CD4-positive, alpha-beta memory T cell (primary cell): ENCODE data around the gene ZNF653. TPM values are rescaled to one million over a fixed set of nuclear protein-coding genes. Genes with fewer than 3 reads are reported as not detected.

Experiments used
- CTCF ChIA-PET: fragments of 350-600 bp; sonication (Branson Sonifier 250); formaldehyde crosslinking; loops from one replicate; lab custom pipeline; 2021; ENCODE audit warnings: inconsistent platforms; ENCODE audit not compliant: partially characterized antibody; lab: Charles Lee
- POLR2A ChIA-PET: fragments of 350-600 bp; sonication (Branson Sonifier 250); formaldehyde crosslinking; loops from one replicate; lab custom pipeline; 2021; ENCODE audit not compliant: partially characterized antibody; lab: Charles Lee
- DNase-seq, 5 donors: peaks; one replicate each; pipeline versions ENCODE4 v3.0.0 to v3.0.0-alpha.2; 2020 to 2022; ENCODE audit warnings: mixed read lengths in 1 of 5
- H3K27ac ChIP-seq: one replicate; pipeline ENCODE4 v1.7.0; 2013; ENCODE audit warnings: low read depth, low read length
- H3K27me3 ChIP-seq: 2 replicates; pipeline ENCODE4 v1.7.0; 2013; ENCODE audit warnings: mild to moderate bottlenecking, low read length, moderate library complexity; ENCODE audit not compliant: insufficient read depth
- H3K36me3 ChIP-seq: 2 replicates; pipeline ENCODE4 v1.7.0; 2013; ENCODE audit warnings: mild to moderate bottlenecking, low read length, moderate library complexity; ENCODE audit not compliant: insufficient read depth
- H3K4me1 ChIP-seq: 2 replicates; pipeline ENCODE4 v1.7.0; 2013; ENCODE audit warnings: mild to moderate bottlenecking, low read length, moderate library complexity; ENCODE audit not compliant: insufficient read depth
- H3K4me3 ChIP-seq, 2 donors: one replicate each; pipeline ENCODE4 v1.7.0; 2013; ENCODE audit warnings: low read length in 2 of 2, mild to moderate bottlenecking in 1 of 2
- H3K9me3 ChIP-seq, 2 donors: one replicate each; pipeline ENCODE4 v1.7.0; 2013; ENCODE audit warnings: low read length in 2 of 2, control low read depth in 1 of 2; ENCODE audit not compliant: control insufficient read depth in 1 of 2
- H3K27ac Mint-ChIP-seq, 7 donors: one replicate each; pipeline ENCODE4 v1.8.0; 2020 to 2021; ENCODE audit warnings: mixed read lengths in 7 of 7, mild to moderate bottlenecking in 6 of 7, inconsistent platforms in 3 of 7, moderate library complexity in 3 of 7
- H3K27me3 Mint-ChIP-seq, 2 donors: one replicate each; pipeline ENCODE4 v1.8.0; 2020 to 2021; ENCODE audit warnings: mixed read lengths in 2 of 2
- H3K36me3 Mint-ChIP-seq, 2 donors: one replicate each; pipeline ENCODE4 v1.8.0; 2020 to 2021; ENCODE audit warnings: mixed read lengths in 2 of 2, inconsistent platforms in 1 of 2, mild to moderate bottlenecking in 1 of 2
- H3K4me1 Mint-ChIP-seq, 4 donors: one replicate each; pipeline ENCODE4 v1.8.0; 2020 to 2021; ENCODE audit warnings: mixed read lengths in 4 of 4, mild to moderate bottlenecking in 1 of 4
- H3K4me3 Mint-ChIP-seq, 8 donors: one replicate each; pipeline ENCODE4 v1.8.0; 2020 to 2021; ENCODE audit warnings: mixed read lengths in 8 of 8, mild to moderate bottlenecking in 7 of 8, moderate library complexity in 6 of 8, inconsistent platforms in 3 of 8
- H3K9me3 Mint-ChIP-seq, 8 donors: one replicate each; pipeline ENCODE4 v1.8.0; 2020 to 2021; ENCODE audit warnings: mixed read lengths in 8 of 8, mild to moderate bottlenecking in 5 of 8, inconsistent platforms in 3 of 8, moderate library complexity in 1 of 8
- intact Hi-C: fragments of 100-400 bp; cut with micrococcal nuclease; formaldehyde crosslinking; loops from one replicate; pipeline ENCODE4 v1.15.1; 2023
- polyA plus RNA-seq, 2 donors: library from polyadenylated mRNA; unstranded; fragments of 300-500 nt; fragmentation: Illumina TruSeq; gene quantifications; one replicate each; pipeline ENCODE4 v1.2.3, GENCODE V29; 2021
- total RNA-seq, 2 experiments: library from RNA; stranded (reverse); gene quantifications; one replicate each; pipeline ENCODE4 v1.2.3, GENCODE V29; 2021

Gene ZNF653, protein sequence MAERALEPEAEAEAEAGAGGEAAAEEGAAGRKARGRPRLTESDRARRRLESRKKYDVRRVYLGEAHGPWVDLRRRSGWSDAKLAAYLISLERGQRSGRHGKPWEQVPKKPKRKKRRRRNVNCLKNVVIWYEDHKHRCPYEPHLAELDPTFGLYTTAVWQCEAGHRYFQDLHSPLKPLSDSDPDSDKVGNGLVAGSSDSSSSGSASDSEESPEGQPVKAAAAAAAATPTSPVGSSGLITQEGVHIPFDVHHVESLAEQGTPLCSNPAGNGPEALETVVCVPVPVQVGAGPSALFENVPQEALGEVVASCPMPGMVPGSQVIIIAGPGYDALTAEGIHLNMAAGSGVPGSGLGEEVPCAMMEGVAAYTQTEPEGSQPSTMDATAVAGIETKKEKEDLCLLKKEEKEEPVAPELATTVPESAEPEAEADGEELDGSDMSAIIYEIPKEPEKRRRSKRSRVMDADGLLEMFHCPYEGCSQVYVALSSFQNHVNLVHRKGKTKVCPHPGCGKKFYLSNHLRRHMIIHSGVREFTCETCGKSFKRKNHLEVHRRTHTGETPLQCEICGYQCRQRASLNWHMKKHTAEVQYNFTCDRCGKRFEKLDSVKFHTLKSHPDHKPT
- total RNA-seq (10 to 100 TPM; 24.1 to 24.7 TPM), polyA plus RNA-seq (1 to 10 TPM; 2.0 to 2.9 TPM)

DNA sequence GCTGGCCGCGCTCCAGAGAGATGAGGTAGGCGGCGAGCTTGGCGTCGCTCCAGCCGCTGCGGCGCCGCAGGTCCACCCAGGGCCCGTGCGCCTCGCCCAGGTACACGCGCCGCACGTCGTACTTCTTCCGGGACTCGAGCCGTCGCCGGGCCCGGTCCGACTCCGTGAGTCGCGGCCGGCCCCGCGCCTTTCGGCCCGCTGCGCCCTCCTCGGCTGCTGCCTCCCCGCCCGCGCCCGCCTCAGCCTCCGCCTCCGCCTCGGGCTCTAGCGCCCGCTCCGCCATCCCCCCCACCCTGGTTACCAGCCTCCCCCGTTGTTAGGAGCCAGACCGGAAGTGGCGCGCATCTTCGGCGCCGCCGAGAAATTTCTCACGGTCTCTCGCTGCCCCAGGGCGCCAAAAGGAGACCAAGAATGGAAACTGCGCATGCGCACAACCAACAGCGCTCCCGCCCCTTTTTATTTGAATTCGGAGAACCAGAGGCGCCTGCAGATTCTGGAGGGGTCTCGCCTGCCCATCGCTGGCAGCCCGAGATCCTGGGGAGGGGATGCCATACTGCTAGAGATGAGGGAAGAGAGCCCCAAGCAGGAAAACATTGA is at the start of gene ZNF653:
ZNF653 (minus strand) TSS at position 336 of the 597 bp plus-strand sequence; CDS start at position 283, 53 bp downstream.
- Histone ChIP-seq H3K27me3 (no peaks in the 10 kb centered on the region), H3K36me3 (no peaks in the 10 kb centered on the region), H3K9me3 (no peaks in the 10 kb centered on the region), H3K27ac (peak within 1 kb of the TSS; percentile 95), H3K4me1 (peaks cover 14% of the 10 kb centered on the region), H3K4me3 (peak within 1 kb of the TSS; percentile 59 to 71)
- ChIA-PET CTCF (interaction anchor here (1.2 to 1.4 kb wide), 2 partner anchors 23 to 24 kb away, joined by 3 to 7 read pairs; partner anchors contain the start of gene ECSIT), POLR2A (interaction anchor here (0.6 to 2.5 kb wide), 6 partner anchors 10 to 1671 kb away, joined by 3 to 11 read pairs (median 4); partner anchors contain the start of genes ECSIT, ELOF1 and SWSAP1)
- H3K27ac Mint-ChIP-seq, result peak within 1 kb of the TSS; percentile 88 to 98 (median 97)
- H3K36me3 Mint-ChIP-seq, result peaks cover 0 to 12% of the 10 kb centered on the region in 2 donors
- peak; percentile 94 to 96 (median 95) for DNase-seq
- peaks cover 13 to 28% (median 17%) of the 10 kb centered on the region in 4 donors for H3K4me1 Mint-ChIP-seq
- intact Hi-C loops, result loop anchor here (1.0 kb wide), 5 partner anchors 23 to 131 kb away; partner anchors contain the start of genes ECSIT, ELOF1, ODAD3 and PRKCSH
- H3K4me3 Mint-ChIP-seq, result peak within 1 kb of the TSS; percentile 86 to 94 (median 91)
- H3K9me3 Mint-ChIP-seq, result no peaks in the 10 kb centered on the region
- no peaks in the 10 kb centered on the region for H3K27me3 Mint-ChIP-seq

DNA sequence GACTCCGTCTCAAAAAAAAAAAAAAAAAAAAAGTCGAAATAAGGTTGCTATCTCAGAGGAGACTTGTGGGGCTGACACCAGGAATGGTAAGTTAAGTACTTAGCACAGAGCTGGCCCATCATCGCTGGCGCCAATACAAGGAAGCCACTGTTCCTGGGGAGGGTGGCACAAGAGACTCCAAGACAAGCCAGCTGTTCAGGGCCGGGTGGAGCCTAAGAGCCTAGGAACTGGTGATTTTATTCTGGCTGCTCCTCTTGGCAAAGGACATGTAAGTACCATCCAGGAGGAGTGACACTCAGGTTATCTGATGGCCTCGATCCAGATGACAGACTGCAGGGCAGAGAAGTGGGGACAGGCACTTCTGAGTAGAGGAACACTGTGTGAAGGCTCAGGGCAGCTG is 49.6 kb upstream of the ZNF653 start:
- Histone ChIP-seq H3K4me1 (peaks cover 25% of the 10 kb centered on the region), H3K4me3 (no peak overlapping the region), H3K27ac (no peak overlapping the region), H3K36me3 (peaks cover 11% of the 10 kb centered on the region), H3K9me3 (no peaks in the 10 kb centered on the region), H3K27me3 (no peaks in the 10 kb centered on the region)
- no peak for DNase-seq
- peaks cover 23 to 53% (median 36%) of the 10 kb centered on the region in 4 donors for H3K4me1 Mint-ChIP-seq
- peak overlapping the region in 4 of 8 donors; percentile 13 to 55 (median 44) for H3K4me3 Mint-ChIP-seq
- H3K27ac Mint-ChIP-seq, result peak overlapping the region in 4 of 7 donors; percentile 57 to 87 (median 69)
- ChIA-PET CTCF (no interaction called here), POLR2A (interaction anchor here (0.6 kb wide), 1 partner anchor 1058 kb away, joined by 4 read pairs; no protein-coding TSS in a partner anchor)
- H3K36me3 Mint-ChIP-seq, result peaks cover 16 to 36% of the 10 kb centered on the region in 2 donors
- intact Hi-C loops, result no loop called here
- H3K9me3 Mint-ChIP-seq, result no peaks in the 10 kb centered on the region
- no peaks in the 10 kb centered on the region for H3K27me3 Mint-ChIP-seq

DNA sequence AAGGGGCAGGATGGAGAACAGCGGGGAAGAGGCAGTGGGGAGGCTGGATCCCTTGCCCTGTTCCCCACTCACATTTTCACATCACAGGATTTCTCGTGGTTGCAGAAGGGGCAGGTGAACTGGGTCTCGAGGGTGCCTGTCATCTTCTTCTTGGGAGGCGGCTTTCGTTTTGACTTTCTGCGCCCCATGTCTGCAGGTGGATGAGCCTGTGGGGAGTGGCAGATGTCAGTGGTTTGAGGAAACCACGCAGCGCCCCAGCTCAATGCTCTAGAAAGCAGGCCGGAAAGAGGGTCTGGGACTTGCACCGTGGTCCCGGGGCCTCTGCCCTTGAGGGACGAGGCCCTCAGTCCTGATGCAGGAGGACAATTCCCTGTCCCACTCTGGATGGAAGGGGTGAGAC is 48.5 kb upstream of the ZNF653 start:
- Histone ChIP-seq H3K9me3 (no peaks in the 10 kb centered on the region), H3K36me3 (peaks cover 11% of the 10 kb centered on the region), H3K4me3 (no peak overlapping the region), H3K27me3 (no peaks in the 10 kb centered on the region), H3K4me1 (peaks cover 20% of the 10 kb centered on the region), H3K27ac (no peak overlapping the region)
- ChIA-PET POLR2A (no interaction called here), CTCF (no interaction called here)
- Mint-ChIP-seq H3K4me3 (peak overlapping the region in 1 of 8 donors; percentile 31), H3K27me3 (no peaks in the 10 kb centered on the region), H3K36me3 (peaks cover 16 to 35% of the 10 kb centered on the region in 2 donors), H3K4me1 (peaks cover 19 to 46% (median 31%) of the 10 kb centered on the region in 4 donors), H3K27ac (peak overlapping the region in 5 of 7 donors; percentile 19 to 87 (median 78)), H3K9me3 (no peaks in the 10 kb centered on the region)
- intact Hi-C loops, result no loop called here
- DNase-seq, result no peak

DNA sequence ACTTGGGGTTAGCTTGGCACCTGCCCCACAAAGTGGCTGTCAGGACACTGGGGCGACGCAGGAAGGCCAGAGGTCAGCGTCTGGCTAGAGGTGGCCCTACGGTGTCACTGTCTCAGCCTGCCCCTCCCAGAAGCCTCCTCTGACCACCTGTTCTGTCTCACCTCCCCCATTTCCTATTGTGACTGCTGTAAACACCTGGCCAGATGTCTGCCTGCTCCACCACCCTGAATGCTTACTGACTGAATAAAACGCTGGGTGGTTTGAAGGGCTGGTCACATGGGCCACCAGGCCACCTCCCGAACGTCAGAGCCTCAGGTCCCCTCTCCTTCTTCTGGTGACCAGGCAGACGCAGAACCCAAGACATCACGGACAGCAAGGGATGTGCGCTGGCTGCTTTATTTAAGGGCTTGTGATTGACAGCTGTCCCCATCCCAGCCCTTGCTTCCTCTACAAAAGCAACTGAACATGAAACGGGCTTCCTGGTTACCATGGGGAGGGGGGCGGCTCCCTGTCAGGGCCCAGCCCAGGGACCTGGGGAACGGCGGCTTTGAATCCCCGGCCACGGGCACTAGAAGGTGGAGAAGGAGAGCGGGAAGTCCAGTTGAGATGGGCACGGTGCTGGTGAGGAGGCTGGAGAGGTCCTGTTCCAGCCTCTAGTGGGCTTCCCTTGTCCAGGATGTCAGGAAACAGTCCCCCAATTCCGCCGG is 47.2 kb upstream of the ZNF653 start:
- POLR2A ChIA-PET, result no interaction called here

DNA sequence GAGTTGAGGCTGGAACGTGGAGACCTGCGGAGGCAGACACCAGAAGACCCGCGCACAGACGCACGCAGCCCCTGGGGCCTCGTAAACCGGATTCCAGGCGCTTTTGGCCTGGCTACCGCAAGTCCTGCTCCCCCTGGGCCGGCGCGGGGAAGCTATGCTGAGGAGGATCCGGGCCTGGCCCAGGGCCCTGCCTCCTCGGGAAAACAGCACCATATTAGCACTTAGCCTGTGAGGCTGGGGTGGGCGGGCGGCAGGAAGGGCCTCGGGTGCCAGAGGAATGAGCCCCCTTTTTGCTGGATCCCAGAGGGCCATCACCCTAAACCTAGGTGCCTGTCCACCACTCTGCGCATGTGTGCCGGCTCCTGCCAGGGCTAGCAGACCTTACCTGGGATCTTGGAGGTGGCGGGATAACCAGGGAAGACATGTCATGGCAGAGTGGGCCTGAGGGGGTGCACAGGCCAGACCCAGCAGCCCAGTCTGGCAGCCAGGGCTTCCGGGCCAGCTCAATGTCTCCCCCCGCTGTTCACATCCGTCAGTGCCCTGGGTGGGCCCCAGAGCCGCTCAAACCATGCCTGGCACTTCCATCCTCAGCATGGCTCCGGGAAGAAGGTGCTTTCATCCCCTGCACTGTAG is 46.1 kb upstream of the ZNF653 start:
- intact Hi-C loops, result no loop called here
- no peak for DNase-seq
- Mint-ChIP-seq H3K27ac (no peak overlapping the region), H3K4me1 (peaks cover 9 to 24% (median 16%) of the 10 kb centered on the region in 4 donors), H3K9me3 (no peaks in the 10 kb centered on the region), H3K4me3 (no peak overlapping the region), H3K36me3 (peaks cover 16 to 26% of the 10 kb centered on the region in 2 donors), H3K27me3 (no peaks in the 10 kb centered on the region)
- ChIA-PET POLR2A (no interaction called here), CTCF (interaction anchor here (1.3 kb wide), 1 partner anchor 15 kb away, joined by 3 read pairs; no protein-coding TSS in a partner anchor)
- peaks cover 11% of the 10 kb centered on the region for H3K36me3 ChIP-seq
- H3K4me1 ChIP-seq, result peaks cover 3% of the 10 kb centered on the region
- H3K9me3 ChIP-seq, result no peaks in the 10 kb centered on the region
- H3K27me3 ChIP-seq, result no peaks in the 10 kb centered on the region
- no peak overlapping the region for H3K27ac ChIP-seq
- no peak overlapping the region for H3K4me3 ChIP-seq

More for the DNA sequence above, 47.2 kb upstream of the ZNF653 start:
- intact Hi-C loops, result no loop called here
- Histone ChIP-seq H3K36me3 (peaks cover 11% of the 10 kb centered on the region), H3K4me1 (peaks cover 12% of the 10 kb centered on the region), H3K4me3 (no peak overlapping the region), H3K27ac (no peak overlapping the region), H3K9me3 (no peaks in the 10 kb centered on the region), H3K27me3 (no peaks in the 10 kb centered on the region)
- Mint-ChIP-seq H3K36me3 (peaks cover 16 to 31% of the 10 kb centered on the region in 2 donors), H3K4me3 (no peak overlapping the region), H3K27ac (peak overlapping the region in 1 of 7 donors; percentile 12), H3K27me3 (no peaks in the 10 kb centered on the region), H3K9me3 (no peaks in the 10 kb centered on the region), H3K4me1 (peaks cover 14 to 33% (median 22%) of the 10 kb centered on the region in 4 donors)
- DNase-seq, result no peak
- CTCF ChIA-PET, result interaction anchor here (1.3 kb wide), 1 partner anchor 16 kb away, joined by 3 read pairs; no protein-coding TSS in a partner anchor

DNA sequence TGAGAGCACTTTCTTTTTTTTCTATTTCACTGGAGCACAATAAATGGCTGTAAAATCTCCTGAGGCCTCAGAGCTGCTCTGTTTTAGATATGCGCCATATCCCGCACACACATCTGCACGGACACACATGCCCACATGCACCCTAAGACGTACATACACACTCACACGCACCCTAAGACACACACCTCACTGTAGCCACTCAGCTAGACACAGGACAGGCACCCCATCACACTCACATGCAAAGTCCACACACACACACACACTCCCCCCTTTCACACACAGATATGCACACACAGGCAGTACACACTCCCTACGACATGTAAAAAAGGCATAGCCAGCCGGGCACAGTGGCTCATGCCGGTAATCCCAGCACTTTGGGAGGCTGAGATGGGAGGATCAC is 44.6 kb upstream of the ZNF653 start:
- no peak overlapping the region for H3K27ac ChIP-seq
- no peaks in the 10 kb centered on the region for H3K4me1 ChIP-seq
- Mint-ChIP-seq H3K4me1 (peaks cover 3 to 9% (median 5%) of the 10 kb centered on the region in 4 donors), H3K4me3 (no peak overlapping the region), H3K9me3 (no peaks in the 10 kb centered on the region), H3K36me3 (peaks cover 9 to 17% of the 10 kb centered on the region in 2 donors), H3K27me3 (no peaks in the 10 kb centered on the region), H3K27ac (peak overlapping the region in 2 of 7 donors; percentile 54 to 75)
- DNase-seq, result no peak
- H3K9me3 ChIP-seq, result no peaks in the 10 kb centered on the region
- intact Hi-C loops, result no loop called here
- CTCF ChIA-PET, result no interaction called here
- peaks cover 11% of the 10 kb centered on the region for H3K36me3 ChIP-seq
- POLR2A ChIA-PET, result no interaction called here
- H3K4me3 ChIP-seq, result no peak overlapping the region
- H3K27me3 ChIP-seq, result no peaks in the 10 kb centered on the region
